ENCODE results near the gene ASCC3.

GRCh38 chr6:100753421-100753820 is 127.7 kb downstream of the ASCC3 start:
- TF ChIP-seq GATA3 (IDR thresholded peaks at IDR 0.05; ENCODE audit: low read depth, low read length) (no peak), GATA2 (IDR thresholded peaks at IDR 0.05; ENCODE audit: low read depth, low read length) (no peak)

Measured in SH-SY5Y (cell line).